ENCODE measurements around the gene TBC1D25.

DNA sequence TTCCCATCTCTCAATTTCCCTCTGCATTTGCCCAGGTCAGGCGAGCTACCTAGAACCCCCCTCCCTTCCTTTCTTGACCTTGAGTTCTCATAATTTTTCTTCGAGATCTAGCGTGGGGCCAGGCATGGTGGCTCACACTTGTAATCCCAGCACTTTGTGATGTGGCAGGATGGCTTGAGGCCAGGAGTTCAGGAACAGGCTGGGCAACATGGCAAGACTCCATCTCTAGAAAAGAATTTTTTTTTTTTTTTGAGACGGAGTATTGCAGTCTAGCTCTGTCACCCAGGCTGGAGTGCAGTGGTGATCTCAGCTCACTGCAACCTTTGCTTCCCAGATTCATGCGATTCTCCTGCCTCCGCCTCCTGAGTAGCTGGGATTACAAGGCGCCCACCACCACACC, 35.3 kb upstream of the TBC1D25 start:
- TF ChIP-seq CTCF (conservative IDR thresholded peaks at IDR 0.05 in 1 of 2, IDR thresholded peaks at IDR 0.05 in 1 of 2; ENCODE audit: extremely low read depth in 1 of 2, insufficient read depth in 1 of 2, low read depth in 1 of 2, low read length in 2 of 2), result no peak
- TF ChIP-seq EZH2 (IDR thresholded peaks at IDR 0.05; ENCODE audit: borderline replicate concordance, low read length), result no peak
